ENCODE measurements around the gene TRDN.

GRCh38 chr6:123168892-123169773 lies 467.6 kb downstream of the TRDN start:
- TF ChIP-seq CTCF (IDR thresholded peaks at IDR 0.05; ENCODE audit: low read length) (no peak), EZH2 (IDR thresholded peaks at IDR 0.05; ENCODE audit: borderline replicate concordance, low read length) (no peak)
